Loucy (cell line): ENCODE data around the gene NPTN.

Experiments
- EZH2phosphoT487 ChIP-seq: fragments of 200-600 bp; IDR thresholded peaks from 2 replicates; pipeline ENCODE4 v1.6.1; 2018; ENCODE audit warnings: antibody characterized with exemption, mild to moderate bottlenecking, moderate library complexity, borderline replicate concordance
- TF ChIP-seq, protein P1 (sequence below): fragments of 200-600 bp; sonication (generic); conservative IDR thresholded peaks from 2 replicates; pipeline ENCODE4 v1.5.1; 2014; ENCODE audit warnings: mild to moderate bottlenecking, antibody characterized with exemption, low read length

DNA sequence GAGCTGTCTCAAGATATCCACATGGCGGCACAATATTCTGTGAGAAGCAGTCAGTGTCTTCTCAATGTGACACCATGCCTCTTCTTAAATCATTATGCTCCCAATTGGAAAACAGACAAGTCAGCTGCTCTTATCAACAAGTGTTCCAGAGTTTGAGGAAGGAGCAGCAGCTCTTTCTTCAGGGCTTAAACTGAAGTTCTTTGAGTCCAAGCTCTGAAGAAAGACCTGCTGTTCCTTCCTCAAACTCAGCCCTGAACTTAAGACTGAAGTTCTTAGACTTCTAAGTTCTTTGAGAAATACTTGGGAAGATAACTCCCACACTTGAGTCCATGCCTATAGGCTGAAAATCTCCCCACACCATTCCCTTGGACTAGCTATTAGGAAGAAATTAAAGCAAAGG is 43.4 kb downstream of the NPTN start:
- TF ChIP-seq, protein P1, sequence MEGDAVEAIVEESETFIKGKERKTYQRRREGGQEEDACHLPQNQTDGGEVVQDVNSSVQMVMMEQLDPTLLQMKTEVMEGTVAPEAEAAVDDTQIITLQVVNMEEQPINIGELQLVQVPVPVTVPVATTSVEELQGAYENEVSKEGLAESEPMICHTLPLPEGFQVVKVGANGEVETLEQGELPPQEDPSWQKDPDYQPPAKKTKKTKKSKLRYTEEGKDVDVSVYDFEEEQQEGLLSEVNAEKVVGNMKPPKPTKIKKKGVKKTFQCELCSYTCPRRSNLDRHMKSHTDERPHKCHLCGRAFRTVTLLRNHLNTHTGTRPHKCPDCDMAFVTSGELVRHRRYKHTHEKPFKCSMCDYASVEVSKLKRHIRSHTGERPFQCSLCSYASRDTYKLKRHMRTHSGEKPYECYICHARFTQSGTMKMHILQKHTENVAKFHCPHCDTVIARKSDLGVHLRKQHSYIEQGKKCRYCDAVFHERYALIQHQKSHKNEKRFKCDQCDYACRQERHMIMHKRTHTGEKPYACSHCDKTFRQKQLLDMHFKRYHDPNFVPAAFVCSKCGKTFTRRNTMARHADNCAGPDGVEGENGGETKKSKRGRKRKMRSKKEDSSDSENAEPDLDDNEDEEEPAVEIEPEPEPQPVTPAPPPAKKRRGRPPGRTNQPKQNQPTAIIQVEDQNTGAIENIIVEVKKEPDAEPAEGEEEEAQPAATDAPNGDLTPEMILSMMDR = no peak
- TF ChIP-seq EZH2phosphoT487 = no peak
